ENCODE results near the gene OR10V1.

DNA sequence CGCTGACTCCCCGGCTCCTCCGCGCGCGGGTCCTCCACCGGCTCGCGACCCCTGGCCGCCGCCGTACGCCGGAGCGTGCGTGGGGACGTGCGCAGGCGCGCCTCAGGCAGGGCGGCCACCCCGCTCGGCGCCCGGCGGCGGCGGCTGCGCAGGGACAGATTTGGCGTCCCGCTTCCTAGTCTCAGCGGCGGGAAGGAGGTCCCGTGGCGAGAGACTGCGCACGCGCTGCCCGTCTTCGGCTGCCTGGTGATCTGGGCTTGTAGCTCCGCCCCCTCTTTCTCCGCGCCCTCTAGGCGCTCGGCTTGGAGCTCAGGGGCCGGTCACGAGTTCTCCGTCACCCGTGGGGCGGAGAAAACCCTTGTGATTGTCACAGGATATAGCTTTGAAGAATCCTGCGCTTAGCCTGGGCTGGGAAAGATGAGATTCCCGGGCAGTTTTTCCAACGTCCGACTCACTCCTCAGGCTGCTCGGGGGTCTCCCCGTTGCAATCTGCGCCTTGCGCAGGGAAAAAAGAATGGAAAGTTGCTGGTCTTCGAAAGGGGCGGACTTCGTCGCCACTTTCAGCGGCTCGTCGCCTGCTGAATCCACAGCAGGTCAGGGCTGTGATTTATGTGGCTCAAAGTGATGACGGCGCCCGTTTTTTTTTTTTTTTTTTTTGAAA is 44.6 kb downstream of the OR10V1 start, which contains the start of gene PATL1:
- TF ChIP-seq, protein P1, sequence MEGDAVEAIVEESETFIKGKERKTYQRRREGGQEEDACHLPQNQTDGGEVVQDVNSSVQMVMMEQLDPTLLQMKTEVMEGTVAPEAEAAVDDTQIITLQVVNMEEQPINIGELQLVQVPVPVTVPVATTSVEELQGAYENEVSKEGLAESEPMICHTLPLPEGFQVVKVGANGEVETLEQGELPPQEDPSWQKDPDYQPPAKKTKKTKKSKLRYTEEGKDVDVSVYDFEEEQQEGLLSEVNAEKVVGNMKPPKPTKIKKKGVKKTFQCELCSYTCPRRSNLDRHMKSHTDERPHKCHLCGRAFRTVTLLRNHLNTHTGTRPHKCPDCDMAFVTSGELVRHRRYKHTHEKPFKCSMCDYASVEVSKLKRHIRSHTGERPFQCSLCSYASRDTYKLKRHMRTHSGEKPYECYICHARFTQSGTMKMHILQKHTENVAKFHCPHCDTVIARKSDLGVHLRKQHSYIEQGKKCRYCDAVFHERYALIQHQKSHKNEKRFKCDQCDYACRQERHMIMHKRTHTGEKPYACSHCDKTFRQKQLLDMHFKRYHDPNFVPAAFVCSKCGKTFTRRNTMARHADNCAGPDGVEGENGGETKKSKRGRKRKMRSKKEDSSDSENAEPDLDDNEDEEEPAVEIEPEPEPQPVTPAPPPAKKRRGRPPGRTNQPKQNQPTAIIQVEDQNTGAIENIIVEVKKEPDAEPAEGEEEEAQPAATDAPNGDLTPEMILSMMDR (IDR thresholded peaks at IDR 0.05; ENCODE audit: low read length) = no peak
- no peak for TF ChIP-seq EZH2 (optimal IDR thresholded peaks at IDR 0.05; ENCODE audit: low read depth, low read length)
